ENCODE results near the gene SETDB2. TPM values are rescaled to one million over a fixed set of nuclear protein-coding genes. Genes with fewer than 3 reads are reported as not detected.

SETDB2 gene
- total and polyA plus RNA-seq, 4 donors, result 5.0 to 22.9 (median 8.6) TPM

- peaks cover 0 to 15% (median 4%) of the 10 kb centered on the region in 5 donors for H3K4me1 ChIP-seq (ENCODE audit: control insufficient read depth in 5 of 5, insufficient read depth in 5 of 5, low read length in 5 of 5)
- peak overlapping the region; percentile 18 to 62 for H3K9ac ChIP-seq (ENCODE audit: insufficient read depth in 1 of 2, low read length in 2 of 2)
- 0 to 1% methylated on average over 24 to 29 of the region's 29 CpGs for WGBS, 2 donors
- DNase-seq, result peak in 2 of 3 donors; percentile 45 to 58
- no peaks in the 10 kb centered on the region for H3K9me3 ChIP-seq (ENCODE audit: control insufficient read depth in 4 of 4, insufficient read depth in 3 of 4, low read length in 3 of 4)
- no peak for TF ChIP-seq CTCF (IDR thresholded peaks at IDR 0.05; ENCODE audit: control extremely low read depth, extremely low read depth)
- peak overlapping the region; percentile 88 to 95 for H3K27ac ChIP-seq (ENCODE audit: low read depth in 1 of 2, low read length in 1 of 2)
- ATAC-seq (ENCODE audit: insufficient read depth, low FRiP score), result peak; percentile 8
- H3K36me3 ChIP-seq (ENCODE audit: control insufficient read depth in 4 of 4, insufficient read depth in 4 of 4, low read length in 4 of 4), result peaks cover 0 to 8% (median 1%) of the 10 kb centered on the region in 4 donors
- H3K4me3 ChIP-seq, result peak overlapping the region; percentile 51
- no peaks in the 10 kb centered on the region for H3K27me3 ChIP-seq (ENCODE audit: control insufficient read depth in 3 of 3, insufficient read depth in 3 of 3, low read length in 2 of 3)
Observed at GRCh38 chr13:49444524-49445395, 686 bp downstream of the SETDB2 start.

GRCh38 chr13:49446473-49446872, 2.4 kb downstream of the SETDB2 start:
- DNase-seq (no peak), ATAC-seq (ENCODE audit: insufficient read depth, low FRiP score) (no peak)
- Histone ChIP-seq H3K4me1 (ENCODE audit: control insufficient read depth in 5 of 5, insufficient read depth in 5 of 5, low read length in 5 of 5) (peaks cover 0 to 15% (median 5%) of the 10 kb centered on the region in 5 donors), H3K9me3 (ENCODE audit: control insufficient read depth in 4 of 4, insufficient read depth in 3 of 4, low read length in 3 of 4) (no peaks in the 10 kb centered on the region), H3K9ac (ENCODE audit: insufficient read depth in 1 of 2, low read length in 2 of 2) (no peak overlapping the region), H3K36me3 (ENCODE audit: control insufficient read depth in 4 of 4, insufficient read depth in 4 of 4, low read length in 4 of 4) (peaks cover 0 to 8% (median 1%) of the 10 kb centered on the region in 4 donors), H3K27ac (ENCODE audit: low read depth in 1 of 2, low read length in 1 of 2) (no peak overlapping the region), H3K27me3 (ENCODE audit: control insufficient read depth in 3 of 3, insufficient read depth in 3 of 3, low read length in 2 of 3) (no peaks in the 10 kb centered on the region), H3K4me3 (no peak overlapping the region)
- TF ChIP-seq CTCF (IDR thresholded peaks at IDR 0.05; ENCODE audit: control extremely low read depth, extremely low read depth), result no peak

GRCh38 chr13:49448753-49449152, 4.7 kb downstream of the SETDB2 start:
- no peak for ATAC-seq (ENCODE audit: insufficient read depth, low FRiP score)
- Histone ChIP-seq H3K4me1 (ENCODE audit: control insufficient read depth in 5 of 5, insufficient read depth in 5 of 5, low read length in 5 of 5) (peaks cover 0 to 9% (median 4%) of the 10 kb centered on the region in 5 donors), H3K9ac (ENCODE audit: insufficient read depth in 1 of 2, low read length in 2 of 2) (no peak overlapping the region), H3K36me3 (ENCODE audit: control insufficient read depth in 4 of 4, insufficient read depth in 4 of 4, low read length in 4 of 4) (peaks cover 0 to 6% (median under 1%) of the 10 kb centered on the region in 4 donors), H3K9me3 (ENCODE audit: control insufficient read depth in 4 of 4, insufficient read depth in 3 of 4, low read length in 3 of 4) (no peaks in the 10 kb centered on the region), H3K27me3 (ENCODE audit: control insufficient read depth in 3 of 3, insufficient read depth in 3 of 3, low read length in 2 of 3) (no peaks in the 10 kb centered on the region), H3K27ac (ENCODE audit: low read depth in 1 of 2, low read length in 1 of 2) (no peak overlapping the region), H3K4me3 (no peak overlapping the region)
- DNase-seq, result no peak
- no peak for TF ChIP-seq CTCF (IDR thresholded peaks at IDR 0.05; ENCODE audit: control extremely low read depth, extremely low read depth)
- 99% methylated on average over 2 of the region's 2 CpGs for WGBS, 2 donors
